Activated T-cell treated with anti-CD3 and anti-CD28 coated beads, Interleukin-2, amount 50 U/mL, for 48 hours (primary cell): Measurements from ENCODE around the gene CADM2.

Experiments used
- DNase-seq, 2 experiments: peaks; one replicate each; pipeline ENCODE4 v3.0.0-alpha.2; 2020

The CADM2 gene

DNA sequence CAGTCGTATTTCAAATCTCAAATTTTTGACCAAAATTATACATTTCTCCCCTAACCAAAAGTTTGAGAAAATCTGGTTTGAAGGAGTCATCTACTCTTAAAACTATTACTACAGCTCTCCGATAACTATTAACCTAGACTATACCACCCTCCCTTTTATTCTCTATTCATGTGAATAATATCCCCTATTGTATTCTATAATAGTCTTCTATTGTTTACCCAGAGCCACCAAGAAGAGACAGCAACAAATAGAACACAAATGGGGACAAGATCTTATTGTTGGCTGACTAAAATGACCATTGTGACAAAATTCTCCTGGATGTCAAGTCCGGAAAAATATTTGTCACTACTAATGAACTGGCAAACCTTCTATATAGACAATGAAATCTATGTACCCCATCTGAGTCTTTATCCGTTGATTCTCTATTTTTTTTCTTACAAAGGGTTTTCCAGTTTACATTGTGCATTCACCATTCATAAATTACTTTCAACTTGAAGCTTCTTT is 618.0 kb downstream of the CADM2 start:
- no peak for DNase-seq

DNA sequence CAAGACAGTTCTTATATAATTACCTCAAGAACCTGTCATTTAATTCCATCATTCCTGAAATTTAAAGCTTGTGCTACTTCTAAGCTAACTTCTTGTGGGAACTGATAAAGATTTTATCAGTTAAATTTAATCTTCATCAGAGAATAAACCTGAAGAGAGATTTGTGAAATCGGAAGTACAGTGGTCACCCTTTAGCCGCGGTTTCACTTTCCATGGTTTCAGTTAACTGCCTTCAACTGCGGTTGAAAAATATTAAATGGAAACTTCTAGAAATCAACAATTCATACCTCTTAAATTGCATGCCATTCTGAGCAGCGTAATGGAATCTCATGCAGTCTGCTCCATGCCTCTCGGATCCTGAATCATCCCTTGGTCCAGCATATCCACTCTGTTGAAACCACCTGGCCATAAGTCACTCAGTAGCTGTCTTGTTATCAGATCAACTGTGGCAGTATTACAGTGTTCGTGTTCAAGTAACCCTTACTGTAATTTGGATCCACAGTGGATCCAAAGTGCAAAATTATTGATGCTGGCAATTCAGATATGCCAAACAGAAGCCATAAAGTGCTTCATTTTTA is 626.1 kb downstream of the CADM2 start:
- no peak for DNase-seq

DNA sequence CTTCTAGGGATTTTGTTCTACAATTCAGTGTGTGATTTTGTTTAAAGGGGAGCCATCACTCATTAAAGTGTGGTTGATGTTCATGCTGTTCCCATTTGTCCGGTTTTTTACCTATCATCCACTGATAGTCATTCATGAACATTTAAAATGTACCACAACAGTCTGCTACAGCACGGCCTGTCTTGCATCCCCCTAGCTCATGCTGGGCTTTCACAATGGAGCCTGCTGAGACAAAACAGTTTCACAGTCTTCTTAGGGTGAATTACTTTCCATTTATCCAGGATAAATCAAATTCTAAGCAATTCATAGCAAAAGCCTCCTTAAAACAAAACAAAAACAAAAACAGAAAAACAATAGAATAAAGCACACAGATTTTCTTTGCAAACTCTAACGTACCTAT is 627.2 kb downstream of the CADM2 start:
- no peak for DNase-seq

DNA sequence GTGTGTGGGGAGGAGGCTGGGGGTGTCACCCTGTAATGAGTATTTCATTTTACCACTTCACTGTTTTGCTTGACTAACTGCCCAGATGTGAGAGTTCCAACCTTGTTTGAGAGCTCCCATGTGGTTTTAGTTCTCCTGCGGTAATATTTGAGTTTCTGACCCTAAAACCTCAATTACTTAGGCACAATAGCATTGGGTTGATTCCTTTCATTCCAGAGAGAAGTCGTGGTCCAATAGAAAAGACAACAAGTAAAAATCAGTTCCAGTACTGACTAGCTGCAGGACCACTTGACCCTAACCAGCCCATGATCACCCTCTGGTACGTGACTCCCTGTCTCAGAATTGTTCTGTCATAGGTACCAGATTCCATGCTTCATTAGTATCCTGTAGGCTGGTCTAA is 630.4 kb downstream of the CADM2 start:
- DNase-seq: no peak

GRCh38 chr3:85591451-85591850 is 632.7 kb downstream of the CADM2 start:
- DNase-seq: no peak

GRCh38 chr3:85592256-85592655 is 633.5 kb downstream of the CADM2 start:
- no peak for DNase-seq

DNA sequence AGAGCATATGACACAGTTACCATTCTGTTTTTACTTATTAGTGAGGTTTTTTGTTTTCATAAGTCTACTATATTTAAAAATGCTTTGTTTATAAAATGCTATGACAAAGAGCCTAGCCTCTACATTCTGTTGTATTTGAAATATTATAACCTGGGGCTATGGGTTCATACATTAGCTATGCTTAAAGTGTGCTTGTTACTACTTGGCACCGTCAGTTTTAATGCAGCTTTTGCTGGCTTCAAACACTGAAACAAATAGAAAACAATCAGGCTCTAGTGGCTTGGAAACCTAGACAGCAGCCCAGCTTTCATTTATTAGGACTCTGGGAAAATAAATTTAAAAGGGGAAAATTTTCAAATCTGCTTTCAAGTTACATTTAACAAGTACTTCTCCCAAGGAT is 635.9 kb downstream of the CADM2 start:
- no peak for DNase-seq

DNA sequence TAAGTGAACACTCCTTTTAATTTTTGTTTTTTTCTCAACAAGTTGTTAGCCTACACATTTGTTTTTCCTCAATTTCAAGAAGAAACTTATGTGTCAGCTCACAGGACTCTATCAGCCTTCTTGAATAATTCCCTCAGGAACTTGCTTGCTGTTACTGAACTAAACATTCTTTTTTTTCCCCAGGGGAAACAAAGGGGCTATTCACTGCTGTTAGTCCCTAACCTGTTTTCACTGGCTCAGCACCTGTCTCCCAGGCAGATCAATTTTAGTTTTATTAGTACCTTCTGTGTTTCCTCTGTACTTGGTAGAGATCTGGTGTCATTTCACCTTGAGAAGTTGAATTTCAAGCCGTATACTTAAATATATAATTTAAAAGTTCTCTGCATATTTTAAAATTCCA is 644.6 kb downstream of the CADM2 start:
- no peak for DNase-seq

GRCh38 chr3:85604641-85605040 is 645.9 kb downstream of the CADM2 start:
- DNase-seq: no peak

DNA sequence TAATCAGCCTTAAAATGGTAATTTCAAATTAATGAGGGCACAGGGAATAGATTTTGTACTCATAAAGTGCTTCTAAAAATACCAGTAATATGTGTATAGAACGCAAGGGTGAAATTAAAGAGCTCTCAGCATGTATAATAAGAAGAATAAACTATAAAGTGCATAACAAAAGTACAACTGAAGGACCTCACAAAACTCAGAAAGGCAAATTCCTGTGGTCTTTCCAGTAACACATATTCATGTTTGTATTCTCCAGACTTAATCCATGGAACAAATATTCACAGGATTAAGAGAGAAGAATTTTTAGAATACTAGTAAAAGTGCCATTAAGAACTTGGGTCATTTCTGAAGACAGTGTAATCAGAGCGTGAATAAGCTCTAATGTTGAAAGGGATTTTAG is 646.3 kb downstream of the CADM2 start:
- DNase-seq: no peak

- no peak for DNase-seq
These were observed 667.9 kb downstream of the CADM2 start for GRCh38 chr3:85626662-85627061.

DNA sequence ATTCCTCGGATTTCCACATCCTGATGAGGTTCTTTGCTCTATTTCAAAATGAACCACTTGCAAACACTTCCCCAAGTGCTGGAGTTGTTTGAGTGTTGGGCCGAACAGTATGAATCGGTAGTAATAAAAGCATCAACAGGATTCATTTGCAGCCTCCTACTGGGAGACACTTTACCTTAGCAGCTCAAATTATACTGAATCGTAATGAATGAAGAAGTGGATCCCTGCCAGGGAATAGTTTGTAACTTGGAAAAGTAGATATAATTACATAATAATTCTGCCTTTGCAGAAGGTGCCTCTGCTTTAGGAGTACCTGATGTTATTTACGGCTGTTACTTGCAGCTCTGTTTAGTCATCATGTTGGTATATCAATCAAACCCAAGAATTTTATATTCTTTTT is 669.1 kb downstream of the CADM2 start:
- DNase-seq: no peak

- DNase-seq: no peak
These were observed 672.3 kb downstream of the CADM2 start for GRCh38 chr3:85631070-85631469.

GRCh38 chr3:85632921-85633320 is 674.1 kb downstream of the CADM2 start:
- no peak for DNase-seq

- no peak for DNase-seq
These were observed 693.6 kb downstream of the CADM2 start for GRCh38 chr3:85652360-85652759.

GRCh38 chr3:85660451-85660850 is 701.7 kb downstream of the CADM2 start:
- DNase-seq: no peak

- DNase-seq: no peak
These were observed 703.7 kb downstream of the CADM2 start for GRCh38 chr3:85662462-85662861.

GRCh38 chr3:85667744-85668143 is 709.0 kb downstream of the CADM2 start:
- no peak for DNase-seq

GRCh38 chr3:85670634-85671205 is 711.9 kb downstream of the CADM2 start:
- DNase-seq: no peak

DNA sequence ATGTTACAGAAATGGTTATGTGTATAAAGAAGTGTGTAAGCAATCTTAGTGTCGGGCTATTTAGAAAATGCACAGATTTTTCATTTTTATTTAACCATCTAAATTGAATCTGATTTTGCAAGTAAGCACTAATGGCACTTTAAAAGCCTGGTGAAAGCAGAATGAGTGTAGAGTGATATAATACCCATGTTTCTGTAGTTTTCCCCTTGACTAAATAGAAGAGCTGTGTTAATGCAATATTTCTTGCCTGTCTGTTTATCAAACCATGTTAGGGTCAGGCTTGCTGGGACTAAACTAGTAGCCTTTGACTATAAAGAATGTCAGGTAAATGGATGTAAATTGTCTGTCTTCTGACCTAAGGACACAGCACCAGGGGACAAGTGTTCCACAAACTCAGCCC is 714.0 kb downstream of the CADM2 start:
- no peak for DNase-seq

- DNase-seq: no peak
These were observed 719.9 kb downstream of the CADM2 start for GRCh38 chr3:85678713-85679112.

GRCh38 chr3:85681906-85682305 is 723.1 kb downstream of the CADM2 start:
- DNase-seq: no peak

- no peak for DNase-seq
These were observed 732.4 kb downstream of the CADM2 start for GRCh38 chr3:85691196-85691595.

- no peak for DNase-seq
These were observed 738.4 kb downstream of the CADM2 start for GRCh38 chr3:85697156-85697555.

DNA sequence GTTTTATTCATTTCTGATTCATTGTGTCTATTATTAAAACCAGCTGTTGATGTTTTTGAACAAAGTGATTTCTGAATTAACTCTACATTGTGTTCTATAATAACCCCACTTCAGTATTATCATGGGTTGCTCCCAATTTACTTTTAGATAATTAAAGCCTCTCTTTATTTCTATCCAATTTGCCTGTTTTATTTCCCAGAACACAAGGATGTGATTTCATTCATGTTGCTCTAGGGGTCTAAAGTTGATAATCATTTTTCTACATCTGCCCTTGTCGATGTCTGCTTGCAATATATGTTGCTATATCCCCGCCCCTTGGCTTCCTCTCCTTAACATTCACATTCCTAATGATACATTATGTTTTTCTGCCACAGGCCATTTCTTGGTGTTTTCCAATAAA is 747.3 kb downstream of the CADM2 start:
- DNase-seq: no peak
